Uterus (tissue), 2 donors: ENCODE measurements around the gene CPED1.

ENCODE experiments used
- POLR2A ChIP-seq, 2 donors: fragments of 450-650 bp; IDR thresholded peaks; one replicate each; pipeline ENCODE4 v1.6.1; 2016; ENCODE audit warnings: antibody characterized with exemption in 2 of 2, mild to moderate bottlenecking in 1 of 2, moderate library complexity in 1 of 2
- TF ChIP-seq, protein P1 (sequence below), 4 experiments: fragments of 200-600 bp in 2 of 4; fragments of 450-650 bp in 2 of 4; sonication (generic) in 2 of 4; IDR thresholded peaks; one replicate each; pipeline ENCODE4 v1.5.1; 2016 to 2019; ENCODE audit warnings: antibody characterized with exemption in 4 of 4, mild to moderate bottlenecking in 2 of 4, moderate library complexity in 1 of 4

GRCh38 chr7:121119047-121119446, 130.5 kb downstream of the CPED1 start:
- TF ChIP-seq POLR2A (IDR thresholded peaks at IDR 0.05) = no peak
- TF ChIP-seq, protein P1, sequence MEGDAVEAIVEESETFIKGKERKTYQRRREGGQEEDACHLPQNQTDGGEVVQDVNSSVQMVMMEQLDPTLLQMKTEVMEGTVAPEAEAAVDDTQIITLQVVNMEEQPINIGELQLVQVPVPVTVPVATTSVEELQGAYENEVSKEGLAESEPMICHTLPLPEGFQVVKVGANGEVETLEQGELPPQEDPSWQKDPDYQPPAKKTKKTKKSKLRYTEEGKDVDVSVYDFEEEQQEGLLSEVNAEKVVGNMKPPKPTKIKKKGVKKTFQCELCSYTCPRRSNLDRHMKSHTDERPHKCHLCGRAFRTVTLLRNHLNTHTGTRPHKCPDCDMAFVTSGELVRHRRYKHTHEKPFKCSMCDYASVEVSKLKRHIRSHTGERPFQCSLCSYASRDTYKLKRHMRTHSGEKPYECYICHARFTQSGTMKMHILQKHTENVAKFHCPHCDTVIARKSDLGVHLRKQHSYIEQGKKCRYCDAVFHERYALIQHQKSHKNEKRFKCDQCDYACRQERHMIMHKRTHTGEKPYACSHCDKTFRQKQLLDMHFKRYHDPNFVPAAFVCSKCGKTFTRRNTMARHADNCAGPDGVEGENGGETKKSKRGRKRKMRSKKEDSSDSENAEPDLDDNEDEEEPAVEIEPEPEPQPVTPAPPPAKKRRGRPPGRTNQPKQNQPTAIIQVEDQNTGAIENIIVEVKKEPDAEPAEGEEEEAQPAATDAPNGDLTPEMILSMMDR (IDR thresholded peaks at IDR 0.05) = no peak
